Stimulated activated CD8-positive, alpha-beta memory T cell treated with anti-CD3 and anti-CD28 coated beads, Interleukin-7, amount 100 ng/mL, for 48 hours (primary cell): ENCODE data around the gene CHAT.

Experiments used
- DNase-seq, 2 donors: peaks; one replicate each; pipeline ENCODE4 v3.0.0-alpha.2; 2020; ENCODE audit warnings: low read depth in 1 of 2; ENCODE audit errors: extremely low read depth in 1 of 2

The CHAT gene

DNA sequence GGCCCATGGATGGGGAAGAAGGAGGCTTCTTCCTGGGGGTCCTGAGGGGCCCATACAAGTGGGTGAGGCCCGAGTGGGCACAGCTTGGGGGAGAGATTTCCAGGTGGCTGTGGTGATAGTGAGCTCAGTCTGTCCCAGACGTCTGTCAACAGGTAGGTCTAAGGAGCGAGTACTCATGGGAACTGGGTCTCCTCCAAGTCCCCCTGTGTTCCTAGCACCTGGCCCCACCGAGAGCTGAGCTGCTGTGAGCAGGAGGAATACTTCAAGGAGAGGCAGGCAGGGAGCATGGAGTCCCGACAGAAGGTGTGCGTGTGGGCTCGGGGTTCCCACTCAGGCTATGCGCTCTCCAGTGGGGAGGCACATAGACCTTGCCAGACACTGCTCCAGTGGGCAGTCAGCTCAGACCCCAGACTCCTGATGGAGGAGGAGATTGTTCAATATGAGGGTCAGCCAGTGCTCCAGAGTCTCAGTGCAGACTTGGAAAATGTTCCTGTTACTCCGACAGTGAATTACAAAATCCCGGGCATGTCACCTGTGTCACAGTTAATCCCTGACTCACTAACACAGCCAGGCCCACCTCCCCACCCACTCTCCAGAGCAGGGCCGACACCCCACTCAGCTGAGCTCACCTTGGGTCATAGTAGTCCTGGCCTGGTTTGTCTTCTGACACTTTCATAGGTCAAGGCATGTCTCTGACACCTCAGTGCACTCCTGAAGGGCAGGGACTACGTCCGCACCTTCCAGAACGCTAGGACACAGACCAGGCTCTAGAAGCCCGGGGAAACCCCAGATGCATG, 37.4 kb downstream of the CHAT start:
- no peak for DNase-seq

DNA sequence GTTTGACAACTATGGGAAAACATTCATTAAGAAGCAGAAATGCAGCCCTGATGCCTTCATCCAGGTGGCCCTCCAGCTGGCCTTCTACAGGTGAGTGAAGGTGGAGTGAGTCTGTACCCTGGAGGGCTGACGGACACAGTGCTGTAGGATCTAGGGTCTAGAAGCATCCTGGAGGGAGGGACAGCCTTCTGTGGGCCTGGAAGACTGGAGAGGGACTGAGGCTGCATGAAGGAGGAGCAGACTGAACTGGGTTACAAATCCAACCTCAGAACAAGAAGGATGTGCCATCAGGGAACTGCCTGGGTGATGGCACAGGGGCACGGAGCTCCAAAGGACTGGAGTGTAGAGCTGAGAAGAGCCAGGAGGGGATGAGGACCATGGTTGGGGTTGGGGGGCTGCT, 38.1 kb downstream of the CHAT start:
- DNase-seq: no peak

DNA sequence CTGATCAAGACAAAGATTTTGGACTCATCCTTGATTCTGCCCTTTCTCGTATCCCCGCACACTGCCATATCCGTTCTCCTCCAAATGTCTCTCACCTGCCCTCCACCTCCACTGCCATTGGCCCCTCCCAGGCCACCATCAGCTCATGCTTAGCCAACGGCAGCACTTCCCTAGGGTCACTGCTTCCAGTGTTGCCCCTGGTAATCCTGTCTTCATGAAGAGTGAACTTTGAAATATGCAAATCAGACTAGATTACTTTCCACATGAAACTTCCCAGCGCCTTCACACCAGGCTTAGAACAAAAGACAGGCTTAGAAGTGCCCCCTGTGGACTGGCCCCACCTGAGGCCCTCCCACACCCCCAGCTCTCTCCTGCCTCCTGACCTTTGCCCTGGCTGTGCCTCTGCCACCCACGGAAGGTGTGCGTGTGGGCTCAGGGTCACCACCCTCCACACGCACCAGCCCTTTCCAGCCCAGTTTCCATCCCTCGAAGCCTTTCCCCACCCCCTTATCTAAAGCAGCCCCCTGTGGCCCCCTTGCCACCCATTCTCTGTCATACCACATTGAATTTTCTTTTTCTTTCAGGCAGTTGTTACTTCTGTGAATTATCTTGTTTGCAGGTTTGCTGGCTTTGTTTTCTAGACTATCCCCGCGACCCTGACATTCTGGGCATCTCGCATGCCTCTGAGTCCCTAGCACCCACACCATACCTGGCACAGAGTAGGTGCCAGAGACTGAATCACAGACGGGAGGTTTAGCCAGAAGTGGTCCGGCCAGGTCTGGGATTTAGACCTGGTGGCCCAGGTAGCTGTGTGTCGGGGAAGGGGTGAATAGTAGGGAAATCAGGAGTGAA, 38.8 kb downstream of the CHAT start:
- DNase-seq: no peak

DNA sequence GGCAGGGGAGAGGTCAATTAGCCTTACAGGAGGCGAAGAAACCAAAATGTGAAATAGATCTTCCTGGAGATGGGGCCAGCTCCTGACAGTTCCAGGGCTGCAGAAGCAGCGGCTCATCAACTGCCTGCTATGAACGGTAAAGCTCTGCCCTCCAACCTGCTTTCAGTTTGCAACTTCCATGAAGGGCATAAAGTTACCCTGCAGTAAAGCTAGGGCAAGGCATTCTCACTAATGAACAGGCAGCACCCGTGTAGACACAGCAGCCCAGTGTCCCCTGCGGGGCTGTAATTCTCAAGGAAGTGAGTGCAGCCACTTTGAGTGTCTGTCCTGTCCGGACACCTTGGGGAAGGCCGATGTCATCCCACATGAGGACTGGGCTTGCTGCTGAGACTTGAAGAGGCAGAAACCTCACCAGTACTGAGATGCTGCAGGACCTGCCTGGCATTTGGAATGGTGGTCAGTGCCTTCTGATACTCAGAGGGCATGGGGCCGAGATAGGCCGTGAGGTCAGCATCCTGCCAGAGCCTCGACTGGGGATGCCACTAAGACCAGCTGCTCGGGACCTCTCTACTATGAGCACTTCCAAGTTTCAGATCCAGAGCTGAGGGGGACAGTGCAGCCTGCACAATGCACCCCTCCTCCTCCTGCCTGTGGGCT, 39.6 kb downstream of the CHAT start:
- DNase-seq: no peak

DNA sequence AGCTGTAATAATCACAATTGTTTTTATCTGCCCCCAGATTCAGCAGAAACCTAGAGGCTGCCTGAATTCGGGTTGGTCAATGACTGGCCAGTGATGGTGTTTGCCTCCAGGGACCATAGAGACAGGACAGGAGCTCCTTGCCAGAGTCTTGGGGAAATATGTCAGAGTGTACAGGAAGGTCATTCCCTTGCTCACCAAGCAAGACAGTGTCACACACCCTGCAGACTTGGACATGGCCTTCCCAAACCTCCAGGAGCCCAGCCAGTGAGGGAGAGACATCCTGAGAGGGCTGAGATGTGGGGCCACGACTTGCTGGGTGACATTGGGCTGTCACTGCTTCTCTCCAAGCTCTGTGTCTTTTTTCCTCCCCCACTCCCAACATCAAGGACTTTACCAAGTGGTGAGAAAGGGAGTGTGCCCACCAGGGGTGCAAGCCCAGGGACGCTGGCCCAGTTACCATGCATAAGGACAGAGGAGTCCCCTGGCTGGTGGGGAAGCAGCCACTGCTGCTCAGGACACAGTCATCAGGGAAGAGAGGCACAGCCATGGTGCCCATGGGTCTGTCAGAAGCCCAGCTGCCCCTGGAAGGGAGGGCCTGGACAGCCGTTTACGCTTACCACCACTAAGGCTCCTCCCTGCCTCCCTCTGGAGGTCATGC, 40.3 kb downstream of the CHAT start:
- DNase-seq: no peak

DNA sequence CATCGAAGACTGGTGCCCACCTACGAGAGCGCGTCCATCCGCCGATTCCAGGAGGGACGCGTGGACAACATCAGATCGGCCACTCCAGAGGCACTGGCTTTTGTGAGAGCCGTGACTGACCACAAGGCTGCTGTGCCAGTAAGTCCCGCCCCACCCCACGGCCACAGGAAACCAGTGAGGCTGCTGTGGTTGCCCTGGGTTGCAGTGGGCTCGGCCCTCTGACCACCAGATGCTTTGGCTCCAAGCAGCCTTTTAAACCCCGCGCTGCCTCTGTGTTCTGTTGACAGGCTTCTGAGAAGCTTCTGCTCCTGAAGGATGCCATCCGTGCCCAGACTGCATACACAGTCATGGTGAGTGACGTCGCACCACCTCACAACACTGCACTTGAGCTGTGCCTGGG, 41.3 kb downstream of the CHAT start:
- no peak for DNase-seq

DNA sequence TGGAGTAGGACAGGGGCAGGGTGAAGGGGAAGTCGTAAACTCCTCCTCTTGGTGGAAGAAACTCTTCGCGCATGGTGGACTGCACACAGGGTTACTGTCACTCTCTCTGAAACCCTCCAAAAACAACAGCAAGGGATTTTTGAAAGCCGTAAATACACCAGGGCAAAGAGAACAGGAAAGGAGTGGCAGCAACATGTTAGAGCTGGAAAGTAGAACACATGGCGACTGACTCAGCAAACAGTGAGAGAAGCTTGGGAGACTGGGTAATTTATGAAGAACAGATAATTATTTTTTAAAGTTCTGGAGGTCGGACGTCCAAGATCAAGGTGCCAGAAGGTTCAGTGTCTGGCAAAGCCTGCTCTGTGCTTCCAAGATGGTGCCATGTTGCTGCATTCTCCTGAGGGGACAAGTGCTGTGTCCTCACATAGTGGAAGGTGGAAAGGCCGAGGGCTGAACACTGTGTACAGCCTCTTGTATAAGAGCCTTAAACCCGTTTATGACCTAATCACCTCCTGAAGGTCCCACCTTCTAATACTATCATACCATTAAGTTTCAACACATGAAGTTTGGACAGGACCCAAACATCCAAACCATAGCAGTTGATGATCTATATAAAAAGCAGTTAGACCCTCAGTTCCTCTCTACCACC, 43.1 kb downstream of the CHAT start:
- no peak for DNase-seq

DNA sequence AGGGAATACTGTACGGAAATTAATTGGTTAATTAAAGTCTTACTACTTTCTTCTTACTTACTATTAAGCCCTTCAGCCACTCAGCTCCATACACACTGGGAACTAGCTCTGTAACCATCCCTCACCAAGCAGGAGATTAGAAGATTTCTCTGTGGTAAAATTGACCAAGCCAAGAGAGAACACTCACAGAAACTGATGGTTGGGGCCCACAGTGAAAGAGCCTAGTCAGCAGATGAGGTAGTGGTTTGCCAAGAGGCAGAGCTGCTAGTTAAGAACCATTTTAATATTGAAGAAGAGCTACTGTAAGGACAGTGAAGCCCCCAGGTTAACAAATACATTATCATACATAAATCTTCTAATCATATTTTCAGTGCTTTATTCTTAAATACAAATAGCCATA, 43.8 kb downstream of the CHAT start:
- DNase-seq: no peak

DNA sequence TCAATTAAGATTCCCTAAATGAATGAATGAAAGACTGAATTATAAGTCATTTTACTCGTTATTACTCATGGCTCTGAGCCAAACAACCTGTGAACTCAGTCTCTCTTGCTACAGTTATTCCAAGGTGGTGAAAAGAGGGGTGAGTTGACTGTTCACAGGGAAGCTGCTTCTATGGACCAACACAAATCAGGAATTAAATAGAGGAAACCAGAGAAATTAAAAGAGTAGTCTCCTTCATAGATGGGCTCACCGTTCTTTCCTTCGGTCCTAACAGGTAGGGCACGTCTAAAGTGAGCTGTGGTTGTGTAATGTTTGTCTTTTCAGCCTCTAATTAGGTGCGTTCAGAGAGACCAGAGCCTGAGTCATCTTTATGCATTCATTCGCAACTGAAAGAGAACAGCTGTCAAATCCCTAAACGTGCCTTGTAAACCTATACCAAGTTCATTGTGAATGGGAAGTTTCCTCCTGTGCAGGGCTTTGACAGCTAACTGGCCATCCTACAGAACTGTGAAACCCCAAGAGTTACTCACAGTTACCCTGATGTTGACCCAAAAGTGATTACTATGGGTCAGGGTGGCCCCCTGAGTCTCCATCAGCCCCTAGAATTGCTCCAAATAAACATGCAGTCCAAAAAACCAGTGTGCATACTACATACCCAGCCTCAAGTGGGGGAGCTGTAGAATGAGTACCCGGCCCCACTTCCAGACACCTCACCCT, 47.5 kb downstream of the CHAT start:
- DNase-seq: no peak

DNA sequence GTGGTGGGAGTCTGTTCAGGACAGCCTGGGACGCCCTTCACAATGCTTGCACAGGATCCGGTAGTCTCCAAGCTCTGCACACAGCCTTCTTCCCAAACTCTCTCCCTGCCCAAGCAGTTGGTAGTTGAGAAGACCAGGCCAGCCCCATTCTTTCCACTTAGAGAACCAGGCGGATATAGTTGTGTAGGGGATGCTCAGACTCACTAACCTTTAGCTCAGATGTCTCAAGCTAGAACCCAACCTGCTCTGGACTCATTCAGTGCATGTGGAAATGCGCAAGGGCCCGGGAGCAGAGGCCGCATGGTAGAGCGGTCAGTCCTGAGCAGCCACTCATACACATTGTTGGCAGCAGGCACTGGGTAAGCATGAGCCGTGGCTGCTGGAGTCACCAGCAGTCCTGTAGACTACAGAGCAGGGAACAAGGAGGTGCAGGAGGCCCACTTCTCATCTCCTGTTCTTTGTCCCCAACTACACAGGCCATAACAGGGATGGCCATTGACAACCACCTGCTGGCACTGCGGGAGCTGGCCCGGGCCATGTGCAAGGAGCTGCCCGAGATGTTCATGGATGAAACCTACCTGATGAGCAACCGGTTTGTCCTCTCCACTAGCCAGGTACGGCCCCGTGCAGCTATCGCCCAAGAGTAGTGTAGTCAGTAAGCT, 48.5 kb downstream of the CHAT start:
- no peak for DNase-seq

DNA sequence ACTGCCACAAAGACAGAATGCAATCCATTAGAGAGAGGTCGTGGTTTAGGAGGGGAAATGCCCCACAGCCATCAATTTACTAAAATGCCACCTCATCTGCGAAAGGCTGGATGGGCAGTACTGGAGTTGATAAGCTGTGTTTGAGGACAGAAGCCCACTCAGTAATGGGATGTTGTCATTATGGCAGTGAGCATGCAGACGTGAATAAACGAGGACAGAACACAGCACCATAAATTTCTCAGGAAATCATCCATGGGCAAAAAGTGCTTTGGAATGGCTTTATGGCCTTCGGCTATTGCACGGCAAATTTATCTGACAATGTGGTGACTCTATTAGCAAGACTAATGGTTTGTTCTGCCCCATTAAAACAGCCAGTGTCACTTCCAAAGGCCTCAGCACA, 49.8 kb downstream of the CHAT start:
- DNase-seq: no peak

DNA sequence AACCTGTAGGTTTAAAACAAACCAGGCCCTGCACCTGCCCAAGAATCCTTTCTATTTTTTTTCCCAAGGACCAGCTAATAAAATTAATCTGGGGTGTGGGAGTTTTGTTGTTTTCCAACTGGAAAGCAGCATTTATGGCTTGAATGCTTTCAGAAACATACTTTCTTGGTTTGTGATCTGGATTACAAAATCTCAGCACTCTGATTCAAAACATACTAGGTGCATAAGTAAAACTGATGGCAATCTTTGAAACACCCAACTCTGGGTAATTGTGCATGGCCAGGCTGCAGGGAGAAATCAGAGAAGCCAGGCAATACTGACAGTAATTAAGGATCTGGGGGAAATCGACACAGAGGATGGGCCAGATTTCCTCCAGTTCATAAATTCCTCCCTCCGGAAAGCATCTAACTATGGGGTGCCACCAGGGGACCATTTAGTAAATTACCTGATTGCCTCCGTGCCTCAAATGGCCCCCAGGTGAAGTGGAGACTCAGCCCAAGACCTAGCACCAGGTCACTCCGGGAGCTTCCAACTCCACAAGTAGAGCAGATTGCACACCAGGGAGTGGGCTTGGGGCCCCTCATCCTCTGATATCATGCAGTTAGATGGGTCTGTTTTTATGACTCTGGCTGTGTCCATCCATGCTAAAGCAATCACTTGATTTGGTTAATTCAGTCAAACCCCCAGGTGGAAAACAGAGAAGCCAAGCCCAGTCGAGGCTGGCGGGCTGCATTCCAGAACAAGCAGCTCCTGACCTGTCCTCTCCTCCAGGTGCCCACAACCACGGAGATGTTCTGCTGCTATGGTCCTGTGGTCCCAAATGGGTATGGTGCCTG, 50.4 kb downstream of the CHAT start:
- DNase-seq: no peak

DNA sequence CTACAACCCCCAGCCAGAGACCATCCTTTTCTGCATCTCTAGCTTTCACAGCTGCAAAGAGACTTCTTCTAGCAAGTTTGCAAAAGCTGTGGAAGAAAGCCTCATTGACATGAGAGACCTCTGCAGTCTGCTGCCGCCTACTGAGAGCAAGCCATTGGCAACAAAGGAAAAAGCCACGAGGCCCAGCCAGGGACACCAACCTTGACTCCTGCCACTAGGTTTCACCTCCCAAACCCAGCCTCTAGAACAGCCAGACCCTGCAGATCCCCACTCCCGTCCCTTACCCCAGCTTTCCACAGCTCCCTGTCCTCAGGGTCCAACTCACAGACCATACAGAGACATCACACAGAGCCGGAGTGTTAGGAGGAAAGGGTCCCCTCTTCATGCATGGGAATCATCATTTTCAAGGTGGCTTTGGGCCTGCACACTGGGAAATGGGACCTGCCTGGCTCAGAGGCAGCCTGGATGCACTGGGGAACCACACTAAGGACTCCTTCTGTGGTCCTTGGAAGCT, 51.1 kb downstream of the CHAT start:
- no peak for DNase-seq

DNA sequence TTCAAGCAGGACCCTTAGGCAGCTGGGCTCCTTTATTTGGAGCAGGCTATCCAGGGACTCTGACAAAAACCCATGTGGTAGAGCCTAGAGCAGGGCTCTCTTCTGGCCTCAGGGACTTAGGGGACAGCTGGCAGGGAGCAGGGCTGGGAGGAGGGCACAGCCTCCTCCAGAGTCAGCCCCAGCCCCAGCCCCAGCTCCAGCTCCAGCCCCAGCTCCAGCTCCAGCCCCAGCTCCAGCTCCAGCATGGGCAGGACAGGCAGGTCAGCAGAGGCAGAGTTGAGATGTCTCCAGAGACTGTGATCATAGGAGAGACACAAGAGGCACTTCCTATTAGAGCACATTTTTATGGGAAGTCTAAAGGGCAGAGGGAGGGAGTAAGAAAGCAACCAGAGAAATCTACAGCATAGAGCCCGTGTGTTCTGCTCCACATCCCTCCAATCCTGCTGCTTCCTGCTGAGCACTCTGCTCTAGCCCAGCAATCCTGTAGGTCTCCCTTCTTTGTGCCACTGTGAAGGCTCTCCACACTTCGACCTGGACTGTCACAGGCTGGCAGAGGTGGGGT, 52.3 kb downstream of the CHAT start:
- DNase-seq: no peak

DNA sequence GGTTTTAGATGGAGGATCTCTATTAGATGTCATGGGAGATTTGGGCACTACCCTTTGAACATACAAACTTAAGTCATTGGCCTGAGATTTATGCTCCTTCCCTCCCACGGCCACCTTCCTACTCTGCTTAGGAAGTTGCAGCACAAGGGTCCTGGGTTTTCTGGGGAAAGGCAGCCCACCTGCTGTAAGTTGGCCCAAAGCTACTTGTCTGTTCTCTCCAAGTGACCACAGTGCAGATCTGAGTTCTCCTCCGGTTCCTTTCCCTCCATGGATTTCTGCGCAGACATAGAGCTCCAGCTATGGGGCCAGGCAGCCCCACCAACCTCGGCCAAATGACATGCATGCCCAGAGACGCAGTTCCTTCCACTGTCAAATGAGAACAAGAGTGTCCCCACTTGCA, 52.8 kb downstream of the CHAT start:
- DNase-seq: no peak

DNA sequence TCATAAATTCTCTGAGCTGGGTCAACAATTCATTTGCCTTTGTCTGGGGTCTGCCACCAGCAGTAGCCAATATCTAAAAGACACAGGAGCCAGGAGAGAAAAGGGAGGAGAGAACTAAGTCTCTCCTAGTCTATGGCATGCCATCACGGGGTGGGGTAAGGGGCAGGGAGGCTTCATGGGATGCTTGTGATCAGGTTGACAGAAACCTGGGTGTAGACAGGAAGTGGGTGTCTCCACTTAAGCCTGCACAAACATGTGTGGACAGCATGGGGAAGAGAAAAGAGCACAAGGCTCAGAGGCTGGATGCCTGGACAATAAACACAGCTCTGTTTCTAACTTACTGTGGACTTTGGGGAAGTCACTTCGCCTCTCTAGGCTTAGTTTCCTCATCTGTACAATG, 54.2 kb downstream of the CHAT start:
- no peak for DNase-seq

DNA sequence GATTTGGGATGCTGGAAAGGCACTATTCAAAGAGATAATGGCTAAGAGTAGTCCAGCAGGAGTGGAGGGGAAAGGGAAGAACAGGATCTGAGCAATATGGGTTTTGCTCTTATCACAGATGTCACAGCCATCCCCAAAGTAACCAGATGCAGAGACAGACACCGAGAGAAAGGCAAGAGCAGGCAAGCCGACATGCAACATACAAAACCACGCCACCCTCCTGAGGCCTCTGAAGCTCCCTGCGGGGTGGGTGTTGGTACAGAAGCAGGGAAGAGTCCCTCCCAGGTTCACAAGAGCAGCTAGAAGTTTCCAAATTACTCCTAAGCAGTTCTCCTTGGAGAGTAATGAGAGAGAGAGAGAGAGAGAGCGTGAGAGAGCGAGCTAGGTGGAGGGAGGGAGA, 54.8 kb downstream of the CHAT start:
- no peak for DNase-seq

DNA sequence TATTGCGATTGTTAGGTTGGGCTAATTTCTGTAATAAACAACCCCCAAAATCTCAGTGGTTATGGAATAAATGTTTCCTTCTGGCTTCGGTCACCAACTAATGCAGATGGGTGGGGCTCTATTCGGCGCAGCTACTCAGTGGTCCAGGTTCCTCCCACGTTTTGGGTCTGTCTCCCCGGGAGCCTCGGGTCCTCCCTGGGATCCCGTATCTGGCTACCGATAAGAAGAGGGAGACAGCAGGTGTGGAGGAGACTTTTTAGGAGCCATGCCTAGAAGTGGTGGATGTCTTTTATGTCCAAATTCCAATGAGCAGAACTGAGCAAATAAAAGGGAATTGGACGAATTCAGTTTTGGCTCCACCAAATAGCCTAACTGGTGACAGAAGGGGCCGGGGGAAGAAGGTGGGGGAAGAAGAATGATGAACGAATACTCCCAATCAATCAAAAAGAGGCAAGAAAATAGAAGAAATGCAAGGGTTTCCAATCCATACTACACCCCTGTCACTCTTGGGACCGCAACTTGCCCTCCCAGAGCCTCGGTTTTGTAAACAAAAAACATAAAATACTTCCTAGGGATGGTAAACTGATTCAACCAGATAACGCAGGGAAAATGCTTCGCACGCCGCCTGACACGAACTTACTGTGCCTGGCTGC, 65.1 kb downstream of the CHAT start:
- DNase-seq: no peak
